Stomach (tissue), 4 donors: ENCODE results near the gene GJC3.

Source experiments
- POLR2A ChIP-seq, 4 donors: fragments of 450-650 bp; IDR thresholded peaks; one replicate each; pipeline ENCODE4 v1.6.1; 2016; ENCODE audit warnings: antibody characterized with exemption in 4 of 4, control low read depth in 2 of 4, mild to moderate bottlenecking in 1 of 4, moderate library complexity in 1 of 4
- TF ChIP-seq, protein P1 (sequence below), 7 experiments: fragments of 450-650 bp in 4 of 7; fragments of 200-600 bp in 3 of 7; sonication (generic) in 3 of 7; IDR thresholded peaks; one replicate each; pipeline ENCODE4 v1.5.1; 2016 to 2019; ENCODE audit warnings: antibody characterized with exemption in 7 of 7, control low read depth in 2 of 7, mild to moderate bottlenecking in 1 of 7

DNA sequence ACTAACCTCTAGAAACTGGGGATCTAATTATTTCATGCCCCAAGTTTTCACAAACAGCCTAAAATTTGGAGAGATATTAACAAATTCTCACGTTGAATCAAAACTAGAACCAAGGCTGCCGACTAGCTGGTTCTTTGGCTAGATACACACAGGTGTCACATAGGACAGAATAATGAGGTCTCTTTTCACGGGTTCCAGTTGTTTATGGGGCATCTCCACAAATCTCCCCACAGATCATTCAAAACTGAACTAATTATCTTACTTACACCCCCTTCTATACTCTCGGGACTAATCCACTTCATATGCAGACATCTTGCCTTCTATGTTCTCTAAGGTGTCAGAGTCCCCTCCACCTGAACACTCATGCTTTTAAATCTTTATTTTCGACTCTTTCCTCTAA, 36.1 kb downstream of the GJC3 start:
- TF ChIP-seq, protein P1, sequence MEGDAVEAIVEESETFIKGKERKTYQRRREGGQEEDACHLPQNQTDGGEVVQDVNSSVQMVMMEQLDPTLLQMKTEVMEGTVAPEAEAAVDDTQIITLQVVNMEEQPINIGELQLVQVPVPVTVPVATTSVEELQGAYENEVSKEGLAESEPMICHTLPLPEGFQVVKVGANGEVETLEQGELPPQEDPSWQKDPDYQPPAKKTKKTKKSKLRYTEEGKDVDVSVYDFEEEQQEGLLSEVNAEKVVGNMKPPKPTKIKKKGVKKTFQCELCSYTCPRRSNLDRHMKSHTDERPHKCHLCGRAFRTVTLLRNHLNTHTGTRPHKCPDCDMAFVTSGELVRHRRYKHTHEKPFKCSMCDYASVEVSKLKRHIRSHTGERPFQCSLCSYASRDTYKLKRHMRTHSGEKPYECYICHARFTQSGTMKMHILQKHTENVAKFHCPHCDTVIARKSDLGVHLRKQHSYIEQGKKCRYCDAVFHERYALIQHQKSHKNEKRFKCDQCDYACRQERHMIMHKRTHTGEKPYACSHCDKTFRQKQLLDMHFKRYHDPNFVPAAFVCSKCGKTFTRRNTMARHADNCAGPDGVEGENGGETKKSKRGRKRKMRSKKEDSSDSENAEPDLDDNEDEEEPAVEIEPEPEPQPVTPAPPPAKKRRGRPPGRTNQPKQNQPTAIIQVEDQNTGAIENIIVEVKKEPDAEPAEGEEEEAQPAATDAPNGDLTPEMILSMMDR (IDR thresholded peaks at IDR 0.05) = no peak
- TF ChIP-seq POLR2A (IDR thresholded peaks at IDR 0.05) = no peak
